PC-3 (cell line): ENCODE data around the gene DNAL1. TPM values are rescaled to one million over a fixed set of nuclear protein-coding genes. Genes with fewer than 3 reads are reported as not detected.

ENCODE experiments used
- ATAC-seq: fragments of 200-7000 bp; cut with Tn5 transposase; 2 replicates; pipeline ENCODE4 v1.9.1; 2020; ENCODE audit warnings: mild to moderate bottlenecking, moderate library complexity
- BruUV-seq: library from RNA; stranded (reverse); fragments of 400-500 nt; replicated peaks from 2 replicates; lab custom pipeline; 2021; lab: Mats Ljungman, UMichigan
- CTCF ChIA-PET: fragments of 300-600 bp; sonication (Branson Sonifier 250); formaldehyde crosslinking; loops from one replicate; lab custom pipeline; 2022; ENCODE audit warnings: antibody characterized with exemption; lab: Charles Lee
- POLR2A ChIA-PET: fragments of 300-600 bp; sonication (Branson Sonifier 250); formaldehyde crosslinking; loops from one replicate; lab custom pipeline; 2022; ENCODE audit warnings: antibody characterized with exemption; ENCODE audit not compliant: unreplicated experiment; lab: Charles Lee
- DNase-seq: peaks from one replicate; pipeline ENCODE4 v3.0.0-alpha.2; 2015
- H2AFZ ChIP-seq: fragments of 300-600 bp; sonication (generic); 2 replicates; pipeline ENCODE4 v1.6.0; 2016; ENCODE audit warnings: antibody characterized with exemption, low read length
- H3F3A ChIP-seq: fragments of 300-600 bp; sonication (generic); one replicate; pipeline ENCODE4 v1.6.0; 2017; ENCODE audit warnings: antibody characterized with exemption, low read length, control low read depth, mild to moderate bottlenecking; ENCODE audit not compliant: unreplicated experiment
- H3K27ac ChIP-seq: fragments of 300-600 bp; sonication (generic); 2 replicates; pipeline ENCODE4 v1.5.1; 2016; ENCODE audit warnings: mild to moderate bottlenecking, low read length
- H3K27me3 ChIP-seq: fragments of 300-600 bp; sonication (generic); 2 replicates; pipeline ENCODE4 v1.6.1; 2016; ENCODE audit warnings: low read length, mixed read lengths
- H3K36me3 ChIP-seq: fragments of 300-600 bp; sonication (generic); 2 replicates; pipeline ENCODE4 v1.6.1; 2016; ENCODE audit warnings: low read depth, mixed run types, low read length, mixed read lengths
- H3K4me1 ChIP-seq: fragments of 300-600 bp; sonication (generic); 2 replicates; pipeline ENCODE4 v1.5.1; 2016; ENCODE audit warnings: low read length; ENCODE audit not compliant: insufficient read depth
- H3K4me2 ChIP-seq: fragments of 300-600 bp; sonication (generic); 2 replicates; pipeline ENCODE4 v1.6.0; 2016; ENCODE audit warnings: low read length
- H3K4me3 ChIP-seq: fragments of 300-600 bp; sonication (generic); 2 replicates; pipeline ENCODE4 v1.5.1; 2016; ENCODE audit warnings: mild to moderate bottlenecking, low read length, mixed read lengths
- H3K79me2 ChIP-seq: fragments of 300-600 bp; sonication (generic); 2 replicates; pipeline ENCODE4 v1.6.1; 2017; ENCODE audit warnings: low read length, mixed read lengths
- H3K9ac ChIP-seq: fragments of 300-600 bp; sonication (generic); 2 replicates; pipeline ENCODE4 v1.6.0; 2016; ENCODE audit warnings: mild to moderate bottlenecking, low read length
- H3K9me2 ChIP-seq: fragments of 300-600 bp; sonication (generic); replicated peaks from 2 replicates; pipeline ENCODE4 v1.6.1; 2016; ENCODE audit warnings: mixed run types, low read length, mixed read lengths
- H3K9me3 ChIP-seq: fragments of 300-600 bp; sonication (generic); 2 replicates; pipeline ENCODE4 v1.6.1; 2016; ENCODE audit warnings: low read length, mixed read lengths
- H4K20me1 ChIP-seq: fragments of 300-600 bp; sonication (generic); 2 replicates; pipeline ENCODE4 v1.6.1; 2016; ENCODE audit warnings: low read length, mixed read lengths
- CTCF ChIP-seq: fragments of 300-600 bp; sonication (generic); conservative IDR thresholded peaks from 2 replicates; pipeline ENCODE4 v1.5.1; 2017; ENCODE audit warnings: antibody characterized with exemption, low read depth, mild to moderate bottlenecking, low read length
- EZH2 ChIP-seq: fragments of 300-600 bp; sonication (generic); IDR thresholded peaks from one replicate; pipeline ENCODE4 v1.6.1; 2017; ENCODE audit warnings: antibody characterized with exemption, mild to moderate bottlenecking, low read length; ENCODE audit not compliant: unreplicated experiment
- EZH2phosphoT487 ChIP-seq: fragments of 300-600 bp; sonication (generic); IDR thresholded peaks from 2 replicates; pipeline ENCODE4 v1.6.1; 2018; ENCODE audit warnings: mild to moderate bottlenecking, antibody characterized with exemption, low read length, borderline replicate concordance
- intact Hi-C: fragments of 100-400 bp; cut with micrococcal nuclease; formaldehyde crosslinking; loops from 2 replicates; pipeline ENCODE4 v1.9.0; 2023
- total RNA-seq: library from RNA; depleted of rRNA; stranded (reverse); fragments of >200 nt; gene quantifications from 2 replicates; pipeline ENCODE4 v1.2.3, GENCODE V29; 2014

Gene DNAL1
- total RNA-seq, 1 experiment from 2014 or later, result 2.6 TPM

GRCh38 chr14:73715707-73716106, 70.9 kb downstream of the DNAL1 start:
- POLR2A ChIA-PET, result no interaction called here
- CTCF ChIA-PET, result no interaction called here
- no peak for DNase-seq
- Histone ChIP-seq H3K27me3 (no peaks in the 10 kb centered on the region), H3K36me3 (peaks cover 15% of the 10 kb centered on the region; the same call in 1 of the 2 replicates), H3K27ac (no peak overlapping the region), H3K4me3 (no peak overlapping the region), H3F3A (peaks cover 5% of the 10 kb centered on the region), H3K9me3 (no peaks in the 10 kb centered on the region), H4K20me1 (peaks cover 16% of the 10 kb centered on the region), H3K4me1 (peaks cover 14% of the 10 kb centered on the region), H3K9me2 (no peaks in the 10 kb centered on the region), H3K4me2 (no peak overlapping the region), H3K9ac (no peak overlapping the region), H3K79me2 (peaks cover 34% of the 10 kb centered on the region), H2AFZ (no peak overlapping the region)
- BruUV-seq, result no TSS peak
- no peak for ATAC-seq
- TF ChIP-seq EZH2phosphoT487 (no peak), CTCF (no peak), EZH2 (no peak)
- intact Hi-C loops, result no loop called here

- H3K36me3 ChIP-seq, result peaks cover 31% of the 10 kb centered on the region
- H2AFZ ChIP-seq, result no peak overlapping the region
- POLR2A ChIA-PET, result no interaction called here
- peaks cover 14% of the 10 kb centered on the region for H4K20me1 ChIP-seq
- TF ChIP-seq EZH2phosphoT487, result no peak
- no peak for TF ChIP-seq EZH2
- no peak for TF ChIP-seq CTCF
- peaks cover 19% of the 10 kb centered on the region for H3K79me2 ChIP-seq
- H3F3A ChIP-seq, result peaks cover 5% of the 10 kb centered on the region
- DNase-seq (no peak), ATAC-seq (no peak)
- no peaks in the 10 kb centered on the region for H3K9me2 ChIP-seq
- H3K4me2 ChIP-seq, result no peak overlapping the region
- intact Hi-C loops, result no loop called here
- no TSS peak for BruUV-seq
- no peaks in the 10 kb centered on the region for H3K9me3 ChIP-seq
- no peak overlapping the region for H3K9ac ChIP-seq
- H3K4me1 ChIP-seq, result peaks cover 14% of the 10 kb centered on the region
- H3K27me3 ChIP-seq, result no peaks in the 10 kb centered on the region
- H3K27ac ChIP-seq, result no peak overlapping the region
- H3K4me3 ChIP-seq, result no peak overlapping the region
- CTCF ChIA-PET, result no interaction called here
These were observed 72.5 kb downstream of the DNAL1 start for GRCh38 chr14:73717266-73717665.

- BruUV-seq, result no TSS peak
- POLR2A ChIA-PET, result no interaction called here
- Histone ChIP-seq H4K20me1 (peaks cover 8% of the 10 kb centered on the region), H3K9me3 (no peaks in the 10 kb centered on the region), H3K9me2 (no peaks in the 10 kb centered on the region), H3K27me3 (no peaks in the 10 kb centered on the region), H3K4me3 (no peak overlapping the region), H3K36me3 (peaks cover 37% of the 10 kb centered on the region), H3K4me1 (peaks cover 14% of the 10 kb centered on the region), H3K79me2 (peaks cover 13% of the 10 kb centered on the region), H3K4me2 (no peak overlapping the region), H3K9ac (no peak overlapping the region), H2AFZ (no peak overlapping the region), H3F3A (peaks cover 5% of the 10 kb centered on the region), H3K27ac (no peak overlapping the region)
- CTCF ChIA-PET, result no interaction called here
- TF ChIP-seq EZH2phosphoT487 (no peak), EZH2 (no peak), CTCF (no peak)
- intact Hi-C loops, result no loop called here
- DNase-seq, result peak; percentile 1
- no peak for ATAC-seq
These were observed 73.1 kb downstream of the DNAL1 start for GRCh38 chr14:73717711-73718417.
